HCT116 (cell line): ENCODE data around the gene MAML1.

Experiments used
- ATF3 ChIP-seq: IDR thresholded peaks from 2 replicates; pipeline ENCODE4 v1.6.1; 2012
- CEBPB ChIP-seq: IDR thresholded peaks from 2 replicates; pipeline ENCODE4 v1.6.1; 2012; ENCODE audit warnings: low read depth
- CTCF ChIP-seq, 3 experiments: fragments of 200-600 bp in 1 of 3; sonication (generic) in 1 of 3; IDR thresholded peaks in 2 of 3; conservative IDR thresholded peaks in 1 of 3; 2 replicates each; pipeline ENCODE4 v1.5.1; 2012 to 2017; ENCODE audit warnings: low read depth in 2 of 3, low read length in 2 of 3, antibody characterized with exemption in 1 of 3, borderline replicate concordance in 1 of 3, control low read depth in 1 of 3, mild to moderate bottlenecking in 1 of 3, mixed read lengths in 1 of 3, mixed run types in 1 of 3, moderate library complexity in 1 of 3; ENCODE audit not compliant: insufficient read depth in 1 of 3
- EGR1 ChIP-seq: IDR thresholded peaks from 2 replicates; pipeline ENCODE4 v1.6.1; 2012; ENCODE audit warnings: low read depth
- MAX ChIP-seq: IDR thresholded peaks from 2 replicates; pipeline ENCODE4 v1.6.1; 2012
- POLR2A ChIP-seq: IDR thresholded peaks from 2 replicates; pipeline ENCODE4 v1.7.0; 2011; ENCODE audit warnings: borderline replicate concordance; ENCODE audit not compliant: insufficient read depth, insufficient read length; ENCODE audit errors: extremely low read depth
- POLR2AphosphoS5 ChIP-seq: IDR thresholded peaks from 2 replicates; pipeline ENCODE4 v1.6.1; 2011; ENCODE audit warnings: mild to moderate bottlenecking, low read depth, low read length, moderate library complexity
- RAD21 ChIP-seq: IDR thresholded peaks from 2 replicates; pipeline ENCODE4 v1.6.1; 2012; ENCODE audit warnings: low read depth, mild to moderate bottlenecking
- TCF7L2 ChIP-seq: IDR thresholded peaks from 2 replicates; pipeline ENCODE4 v1.7.0; 2011; ENCODE audit warnings: borderline replicate concordance, inconsistent platforms; ENCODE audit not compliant: insufficient read depth, insufficient read length; ENCODE audit errors: extremely low read depth
- YY1 ChIP-seq: IDR thresholded peaks from 2 replicates; pipeline ENCODE4 v1.6.1; 2011; ENCODE audit warnings: low read length, low read depth, moderate library complexity, mild to moderate bottlenecking; ENCODE audit not compliant: insufficient replicate concordance; ENCODE audit errors: extremely low read depth
- ZNF274 ChIP-seq: fragments of 200-500 bp; sonication (Bioruptor generic); IDR thresholded peaks from 2 replicates; pipeline ENCODE4 v1.6.1; 2014; ENCODE audit warnings: mild to moderate bottlenecking, low read depth, low read length, inconsistent platforms

GRCh38 chr5:179762781-179763176 is 30.2 kb downstream of the MAML1 start:
- no peak for TF ChIP-seq CTCF (IDR thresholded peaks at IDR 0.05 in 2 of 3, conservative IDR thresholded peaks at IDR 0.05 in 1 of 3; ENCODE audit: borderline replicate concordance in 1 of 3, insufficient read depth in 1 of 3, low read depth in 2 of 3, low read length in 2 of 3)
- no peak for TF ChIP-seq TCF7L2
- no peak for TF ChIP-seq POLR2A
- no peak for TF ChIP-seq ATF3
- no peak for TF ChIP-seq ZNF274
- TF ChIP-seq YY1 = no peak
- no peak for TF ChIP-seq EGR1
- no peak for TF ChIP-seq POLR2AphosphoS5
- TF ChIP-seq CEBPB = no peak
- no peak for TF ChIP-seq MAX
- no peak for TF ChIP-seq RAD21
